ENCODE measurements around the gene HEXIM2. TPM values are rescaled to one million over a fixed set of nuclear protein-coding genes. Genes with fewer than 3 reads are reported as not detected.

Gene HEXIM2
- total and polyA plus RNA-seq, 2 of the 13 experiments (the other 11 are each of a cell fraction or from before 2014, with no cell fraction given), result 27.1 to 32.4 TPM

GRCh38 chr17:45125509-45125908 lies 36.2 kb upstream of the HEXIM2 start:
- no peaks in the 10 kb centered on the region for H3K27me3 ChIP-seq (ENCODE audit: control insufficient read depth in 1 of 2, insufficient read depth in 2 of 2, low read length in 2 of 2)
- H4K20me1 ChIP-seq (ENCODE audit: insufficient read depth, low read length), result no peaks in the 10 kb centered on the region
- no peak overlapping the region for H3K9ac ChIP-seq (ENCODE audit: insufficient read depth, low read depth, low read length)
- H3K79me2 ChIP-seq (ENCODE audit: insufficient read depth, low read length), result no peaks in the 10 kb centered on the region
- H3K4me1 ChIP-seq (ENCODE audit: insufficient read depth, low read length), result peaks cover 80% of the 10 kb centered on the region
- 97% methylated on average over 8 of the region's 8 CpGs for WGBS (ENCODE audit: low lambda C conversion rate)
- no peaks in the 10 kb centered on the region for H3K9me3 ChIP-seq (ENCODE audit: low read length)
- no peak overlapping the region for H2AFZ ChIP-seq (ENCODE audit: low read length)
- FAIRE-seq, result peak; percentile 34
- H3K36me3 ChIP-seq (replicated peaks in 1 of 2; ENCODE audit: control insufficient read depth in 1 of 2, insufficient read depth in 2 of 2, low read length in 2 of 2), result no peaks in the 10 kb centered on the region
- in situ Hi-C loops (cut with HindIII; ENCODE audit: extremely low pct_ligation_motif_present, low pct_unique_long_range_greater_than_20kb) (no loop called here), intact Hi-C loops (cut with micrococcal nuclease; ENCODE audit: unreplicated experiment) (no loop called here)
- no peak overlapping the region for H3K27ac ChIP-seq (ENCODE audit: extremely low read length, insufficient read depth, low read length)
- no peak for ATAC-seq
- POLR2A ChIA-PET, result interaction anchor here (0.7 to 5.1 kb wide), 5 partner anchors 10 to 46 kb away, joined by 3 to 27 read pairs (median 14); partner anchors contain the start of genes ACBD4, HEXIM1 and HEXIM2
- no peak overlapping the region for H3K4me3 ChIP-seq (replicated peaks in 1 of 3; ENCODE audit: insufficient read depth in 1 of 3, low read depth in 2 of 3, low read length in 3 of 3)
- TF ChIP-seq ZBTB25 (CRISPR knock-in tag; IDR thresholded peaks at IDR 0.05) (no peak), BCL6 (CRISPR knock-in tag; IDR thresholded peaks at IDR 0.05) (no peak), ZNF260 (CRISPR knock-in tag; IDR thresholded peaks at IDR 0.05; ENCODE audit: borderline replicate concordance, low read depth) (peak; percentile 99), ZNF460 (CRISPR knock-in tag; IDR thresholded peaks at IDR 0.05; ENCODE audit: borderline replicate concordance) (0 out of 2 replicates have a peak, but pooled peaks have one; percentile 3), IRF2 (CRISPR knock-in tag; IDR thresholded peaks at IDR 0.05) (no peak), TEAD3 (CRISPR knock-in tag; optimal IDR thresholded peaks at IDR 0.05; ENCODE audit: borderline replicate concordance) (peak; percentile 19), ZNF232 (CRISPR knock-in tag; IDR thresholded peaks at IDR 0.05; ENCODE audit: borderline replicate concordance) (no peak), RAD51 (IDR thresholded peaks at IDR 0.05; ENCODE audit: borderline replicate concordance) (0 out of 2 replicates have a peak, but pooled peaks have one; percentile 2), ZNF503 (CRISPR knock-in tag; IDR thresholded peaks at IDR 0.05) (no peak)
- no peak for DNase-seq (ENCODE audit: low spot score)
- CTCF ChIA-PET (ENCODE audit: low intra/inter-chr PET ratio, low total read pairs), result interaction anchor here (2.0 kb wide), 1 partner anchor 9 kb away, joined by 8 read pairs; the partner anchor contains the start of gene ACBD4
- BruUV-seq (replicated peaks), result no TSS peak
- no peak overlapping the region for H3K4me2 ChIP-seq (ENCODE audit: low read depth, low read length)
